ENCODE results near the gene PROSER2. TPM values are rescaled to one million over a fixed set of nuclear protein-coding genes. Genes with fewer than 3 reads are reported as not detected.

PROSER2 gene
- total and polyA plus RNA-seq, 4 donors, result 6.5 to 24.9 (median 9.9) TPM

GRCh38 chr10:11835061-11835460 is 11.9 kb downstream of the PROSER2 start:
- H3K27me3 ChIP-seq (ENCODE audit: control insufficient read depth in 4 of 4, insufficient read depth in 4 of 4, low read length in 3 of 4), result no peaks in the 10 kb centered on the region

More at GRCh38 chr10:11835061-11835460, 11.9 kb downstream of the PROSER2 start:
- Histone ChIP-seq H3K4me1 (ENCODE audit: control insufficient read depth in 4 of 4, insufficient read depth in 4 of 4, low read length in 3 of 4) (peaks cover 6 to 40% (median 24%) of the 10 kb centered on the region in 4 donors), H3K9ac (ENCODE audit: low read depth in 1 of 2, low read length in 2 of 2) (no peak overlapping the region), H3K36me3 (ENCODE audit: control insufficient read depth in 4 of 4, insufficient read depth in 3 of 4, low read depth in 1 of 4, low read length in 3 of 4) (no peaks in the 10 kb centered on the region), H3K4me3 (ENCODE audit: low read depth in 1 of 3, low read length in 3 of 3) (no peak overlapping the region), H3K9me3 (ENCODE audit: control insufficient read depth in 4 of 4, low read length in 3 of 4) (no peaks in the 10 kb centered on the region), H3K27ac (ENCODE audit: low read depth in 1 of 2, low read length in 2 of 2) (no peak overlapping the region)
- no peak for DNase-seq (ENCODE audit: low spot score)
- TF ChIP-seq GABPA (IDR thresholded peaks at IDR 0.05 in 1 of 2, conservative IDR thresholded peaks at IDR 0.05 in 1 of 2) (no peak), TAF1 (conservative IDR thresholded peaks at IDR 0.05) (no peak), RAD21 (IDR thresholded peaks at IDR 0.05) (no peak), SP1 (IDR thresholded peaks at IDR 0.05) (no peak), MAX (IDR thresholded peaks at IDR 0.05) (no peak), YY1 (IDR thresholded peaks at IDR 0.05) (no peak), ATF3 (IDR thresholded peaks at IDR 0.05) (no peak), REST (IDR thresholded peaks at IDR 0.05) (no peak), CTCF (IDR thresholded peaks at IDR 0.05; ENCODE audit: low read depth, low read length, missing input control) (no peak), JUND (IDR thresholded peaks at IDR 0.05) (no peak), FOXA2 (IDR thresholded peaks at IDR 0.05) (no peak), HNF4A (conservative IDR thresholded peaks at IDR 0.05) (no peak), FOXA1 (IDR thresholded peaks at IDR 0.05) (no peak), ZBTB33 (IDR thresholded peaks at IDR 0.05) (no peak)
- WGBS, result 83% methylated on average over 6 of the region's 6 CpGs

Data from liver (tissue), 9 donors.